Measurements from ENCODE around the gene ASGR1.

DNA sequence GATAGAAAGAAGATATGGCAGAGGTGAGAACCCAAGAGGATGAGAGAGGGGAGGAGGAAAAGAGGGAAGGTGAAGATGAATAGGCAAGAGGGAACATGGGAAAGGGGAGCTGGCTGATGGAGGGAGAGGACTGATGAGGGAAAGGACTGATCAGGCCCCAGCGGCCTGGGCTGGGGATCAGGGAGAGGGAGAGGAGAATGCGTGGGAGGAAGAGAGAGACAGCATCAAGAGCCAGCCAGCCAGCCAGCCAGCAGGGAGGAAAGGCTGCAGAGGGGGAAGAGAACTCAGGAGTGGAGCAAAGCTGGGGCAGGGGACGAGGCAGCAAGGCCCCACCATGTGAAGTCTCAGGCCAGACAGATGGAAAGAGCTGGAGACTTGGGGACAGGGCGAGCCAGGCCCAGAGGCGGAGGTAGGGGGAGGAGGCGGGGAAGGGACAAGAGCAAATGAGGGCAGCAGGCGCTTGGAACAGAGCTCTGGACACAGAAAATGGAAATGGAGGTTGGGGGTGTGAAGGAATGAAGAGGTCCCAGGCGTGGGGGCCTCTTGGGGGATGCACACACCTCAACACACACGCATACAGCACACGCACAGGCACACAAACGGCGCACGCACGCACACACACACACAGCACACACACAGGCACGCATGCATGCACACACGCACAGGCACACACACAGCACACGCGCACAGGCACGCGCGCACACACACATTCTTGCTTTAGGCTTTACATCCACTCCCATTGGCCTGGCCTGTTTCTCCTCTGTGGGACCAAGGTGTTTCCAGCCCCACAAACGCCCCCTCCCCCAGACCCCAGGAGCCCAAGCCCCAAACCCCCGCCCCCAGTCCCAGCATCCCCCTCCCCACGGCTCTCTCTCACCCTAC is 28.2 kb upstream of the ASGR1 start:
- TF ChIP-seq CTCF (conservative IDR thresholded peaks at IDR 0.05; ENCODE audit: low read length) (no peak), EZH2phosphoT487 (IDR thresholded peaks at IDR 0.05; ENCODE audit: borderline replicate concordance, low read depth, low read length) (no peak)

Data from OCI-LY7 (cell line).